ENCODE results near the gene NMT2.

NMT2 gene

GRCh38 chr10:15141136-15142054, 27.1 kb downstream of the NMT2 start:
- DNase-seq (ENCODE audit: low read depth in 2 of 2), result no peak

GRCh38 chr10:15140698-15141097, 27.8 kb downstream of the NMT2 start:
- no peak for DNase-seq (ENCODE audit: low read depth in 2 of 2)

- DNase-seq (ENCODE audit: low read depth in 2 of 2), result no peak
Observed at GRCh38 chr10:15137636-15138035, 30.9 kb downstream of the NMT2 start.

DNA sequence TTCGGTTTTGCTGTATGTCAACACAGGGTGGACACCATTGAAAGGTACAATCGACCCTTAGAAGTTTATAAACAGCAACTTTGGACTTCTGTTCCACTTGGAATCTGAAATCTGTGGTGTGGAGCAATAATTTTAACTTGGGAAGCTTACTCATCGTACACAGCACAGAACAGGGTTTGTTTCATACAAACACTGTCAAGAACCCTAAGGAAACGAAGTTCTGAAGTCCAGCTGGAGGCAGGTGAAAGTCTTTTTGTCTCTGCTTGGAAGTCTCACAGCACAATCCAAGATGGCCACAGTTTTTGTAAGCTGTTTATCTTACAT, 31.5 kb downstream of the NMT2 start:
- DNase-seq (ENCODE audit: low read depth in 2 of 2), result no peak

DNA sequence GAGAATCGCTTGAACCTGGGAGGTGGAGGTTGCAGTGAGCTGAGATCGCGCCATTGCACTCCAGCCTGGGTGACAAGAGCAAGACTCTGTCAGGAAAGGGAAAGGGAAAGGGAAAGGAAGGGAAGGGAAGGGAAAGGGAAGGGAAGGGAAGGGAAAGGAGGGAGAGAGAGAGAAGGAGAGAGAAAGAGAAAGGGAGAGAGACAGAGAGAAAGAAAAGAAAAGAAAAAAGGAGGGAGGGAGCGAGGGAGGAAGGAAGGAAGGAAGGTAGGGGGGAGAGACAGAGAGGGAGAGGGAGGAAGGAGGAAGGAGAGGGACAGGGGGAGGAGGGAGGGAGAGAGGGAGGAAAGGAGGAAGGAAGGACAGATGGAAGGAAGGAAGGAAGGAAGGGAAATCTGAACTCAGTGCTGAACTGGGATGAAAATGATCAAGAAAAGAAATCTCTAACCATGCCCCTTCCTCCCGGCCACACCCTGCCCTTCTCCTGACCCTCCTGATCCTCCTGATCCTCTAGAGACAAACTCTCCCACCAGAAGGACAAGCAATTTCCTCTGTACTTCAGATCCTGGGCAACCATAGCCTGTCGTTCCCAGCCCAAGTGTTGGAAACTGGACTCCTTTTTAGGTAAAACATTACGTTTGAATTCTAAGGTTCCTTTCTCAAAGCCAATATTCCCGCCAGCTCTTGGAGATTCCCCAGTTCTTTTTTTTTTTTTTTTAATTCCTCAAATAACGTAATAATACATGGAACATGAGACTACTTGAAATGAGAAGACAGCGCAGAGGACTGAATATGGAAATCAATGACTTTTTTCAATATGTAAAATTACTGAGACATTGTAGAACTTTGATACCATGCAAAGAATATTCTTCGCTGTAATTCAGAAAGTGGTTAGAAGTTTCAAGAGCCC, 32.1 kb downstream of the NMT2 start:
- DNase-seq (ENCODE audit: low read depth in 2 of 2), result no peak

GRCh38 chr10:15131330-15131729, 37.2 kb downstream of the NMT2 start:
- no peak for DNase-seq (ENCODE audit: low read depth in 2 of 2)

GRCh38 chr10:15124908-15125307, 43.6 kb downstream of the NMT2 start:
- DNase-seq (ENCODE audit: low read depth in 2 of 2), result no peak

GRCh38 chr10:15124190-15124589, 44.3 kb downstream of the NMT2 start:
- no peak for DNase-seq (ENCODE audit: low read depth in 2 of 2)

DNA sequence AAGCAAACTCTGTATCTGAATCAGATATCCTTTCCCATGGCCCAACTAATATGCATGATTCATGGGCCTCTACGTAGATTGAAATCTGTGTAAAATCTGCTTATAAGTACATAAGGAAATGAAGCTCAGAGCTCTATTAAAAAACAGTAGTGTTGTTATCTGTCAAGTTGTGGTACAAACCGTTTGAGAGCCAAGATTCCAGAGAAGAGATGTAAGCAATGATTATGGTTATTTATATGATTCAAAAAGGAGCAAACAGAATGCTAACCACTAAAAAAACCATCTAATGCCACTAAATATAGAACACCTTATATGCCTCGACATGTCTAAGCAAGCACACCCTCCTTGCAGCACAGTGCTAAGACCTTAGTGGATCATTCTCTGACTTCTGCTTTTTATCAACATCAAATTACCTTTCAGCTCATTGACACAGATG, 44.7 kb downstream of the NMT2 start:
- DNase-seq (ENCODE audit: low read depth in 2 of 2), result no peak

- DNase-seq (ENCODE audit: low read depth in 2 of 2), result no peak
Observed at GRCh38 chr10:15122477-15123030, 45.9 kb downstream of the NMT2 start.

- DNase-seq (ENCODE audit: low read depth in 2 of 2), result no peak
Observed at GRCh38 chr10:15121707-15122106, 46.8 kb downstream of the NMT2 start.

GRCh38 chr10:15120523-15120922, 48.0 kb downstream of the NMT2 start:
- DNase-seq (ENCODE audit: low read depth in 2 of 2), result no peak

DNA sequence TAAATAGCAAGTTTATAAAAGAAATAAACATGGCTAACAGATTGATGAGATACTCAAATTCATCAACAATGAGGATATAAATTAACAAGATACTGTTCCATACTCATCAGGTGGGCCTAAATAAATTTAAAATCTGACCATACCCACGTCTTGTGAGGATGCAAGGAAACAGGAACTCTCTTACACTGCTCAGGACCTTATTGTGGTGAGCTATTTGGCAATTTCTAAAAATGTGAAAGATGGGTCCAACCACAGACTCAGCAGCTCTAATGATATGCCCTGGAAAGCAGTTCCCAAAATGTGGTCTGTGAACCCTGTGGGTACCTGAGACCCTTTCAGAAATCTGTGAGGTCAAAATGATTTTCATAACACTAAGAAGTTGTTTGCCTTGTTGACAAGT, 49.9 kb downstream of the NMT2 start:
- no peak for DNase-seq (ENCODE audit: low read depth in 2 of 2)

DNA sequence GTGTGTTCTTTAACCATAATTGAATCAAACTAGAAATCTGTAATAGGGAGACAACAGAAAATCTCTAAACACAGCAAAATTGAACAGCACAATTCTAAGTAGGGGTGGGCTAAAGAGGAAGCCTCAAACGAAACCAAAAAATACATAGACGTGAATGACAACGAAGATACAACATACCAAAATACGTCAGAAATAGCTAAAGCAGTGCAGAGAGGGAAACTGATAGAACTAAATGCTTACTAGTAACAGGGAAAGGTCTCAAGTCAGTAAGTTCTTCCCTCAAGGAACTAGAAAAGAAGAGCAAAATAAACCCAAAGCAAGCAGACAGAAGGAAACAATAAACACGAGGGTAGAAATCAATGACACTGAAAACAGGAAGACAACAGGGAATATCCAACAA, 52.3 kb downstream of the NMT2 start:
- DNase-seq (ENCODE audit: low read depth in 2 of 2), result no peak

DNA sequence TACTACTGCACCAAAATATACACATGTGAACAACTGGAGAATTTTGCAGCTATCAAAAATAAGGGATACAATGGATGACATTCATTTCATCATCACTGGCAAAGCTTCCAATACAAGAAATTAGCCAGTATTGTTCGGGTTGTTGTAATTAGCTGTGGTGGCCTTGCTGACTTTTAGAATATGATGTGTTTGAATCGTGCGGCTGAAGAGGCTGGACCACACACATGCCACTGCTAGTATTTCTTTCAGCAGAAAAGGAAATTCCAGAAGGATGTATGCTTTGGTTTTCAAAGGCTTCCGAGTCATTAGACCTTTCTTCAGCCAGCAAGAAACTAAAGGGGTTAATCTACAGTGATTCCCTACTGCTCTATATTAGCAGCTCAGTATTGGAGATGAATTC, 54.7 kb downstream of the NMT2 start:
- no peak for DNase-seq (ENCODE audit: low read depth in 2 of 2)

GRCh38 chr10:15112657-15113056, 55.8 kb downstream of the NMT2 start:
- DNase-seq (ENCODE audit: low read depth in 2 of 2), result no peak

DNA sequence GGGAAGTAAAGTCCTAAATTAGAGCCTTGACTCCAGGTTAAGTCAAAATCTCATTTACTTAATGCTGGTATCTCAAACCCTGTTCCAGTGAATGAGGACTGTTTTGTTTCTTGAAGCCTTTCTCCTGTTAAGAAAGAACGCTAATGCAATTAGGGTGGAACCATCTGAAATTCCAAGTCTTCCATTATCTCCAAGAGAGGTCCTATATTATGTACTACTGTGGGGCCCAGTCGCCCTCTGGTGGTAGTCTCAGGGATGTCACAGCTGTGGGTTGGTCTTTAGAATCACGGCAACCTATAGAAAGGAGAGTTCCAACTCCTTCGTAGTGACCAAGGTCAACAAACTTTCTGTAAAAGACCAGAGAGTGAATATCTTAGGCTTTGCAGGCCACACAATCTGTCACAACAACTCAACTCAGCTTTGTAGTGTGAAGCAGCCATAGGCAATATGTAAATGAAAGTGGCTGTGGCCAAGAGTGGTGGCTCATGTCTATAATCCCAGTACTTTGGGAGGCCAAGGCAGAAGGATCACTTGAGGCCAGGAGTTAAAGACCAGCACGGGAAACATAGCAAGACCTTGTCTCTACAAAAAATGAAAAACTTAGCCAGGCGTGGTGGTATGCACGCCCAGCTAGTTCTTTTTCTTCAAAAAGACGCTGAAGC, 62.0 kb downstream of the NMT2 start:
- DNase-seq (ENCODE audit: low read depth in 2 of 2), result peak; percentile 38

DNA sequence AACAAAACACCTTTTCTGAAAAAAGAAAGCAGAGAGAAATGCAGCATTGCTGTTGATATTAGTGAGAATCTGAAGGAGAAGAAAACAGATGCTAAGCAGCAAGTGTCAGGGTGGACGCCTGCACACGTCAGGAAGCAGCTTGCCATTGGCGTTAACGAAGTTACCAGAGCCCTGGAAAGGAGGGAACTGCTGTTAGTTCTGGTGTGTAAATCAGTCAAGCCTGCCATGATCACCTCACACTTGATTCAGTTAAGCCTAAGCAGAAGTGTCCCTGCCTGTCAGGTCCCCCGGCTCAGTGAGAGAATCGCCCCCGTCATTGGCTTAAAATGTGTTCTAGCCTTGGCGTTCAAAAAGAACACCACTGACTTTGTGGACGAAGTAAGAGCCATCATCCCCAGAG, 65.0 kb downstream of the NMT2 start:
- no peak for DNase-seq (ENCODE audit: low read depth in 2 of 2)

GRCh38 chr10:15099886-15100285, 68.6 kb downstream of the NMT2 start:
- no peak for DNase-seq (ENCODE audit: low read depth in 2 of 2)

DNA sequence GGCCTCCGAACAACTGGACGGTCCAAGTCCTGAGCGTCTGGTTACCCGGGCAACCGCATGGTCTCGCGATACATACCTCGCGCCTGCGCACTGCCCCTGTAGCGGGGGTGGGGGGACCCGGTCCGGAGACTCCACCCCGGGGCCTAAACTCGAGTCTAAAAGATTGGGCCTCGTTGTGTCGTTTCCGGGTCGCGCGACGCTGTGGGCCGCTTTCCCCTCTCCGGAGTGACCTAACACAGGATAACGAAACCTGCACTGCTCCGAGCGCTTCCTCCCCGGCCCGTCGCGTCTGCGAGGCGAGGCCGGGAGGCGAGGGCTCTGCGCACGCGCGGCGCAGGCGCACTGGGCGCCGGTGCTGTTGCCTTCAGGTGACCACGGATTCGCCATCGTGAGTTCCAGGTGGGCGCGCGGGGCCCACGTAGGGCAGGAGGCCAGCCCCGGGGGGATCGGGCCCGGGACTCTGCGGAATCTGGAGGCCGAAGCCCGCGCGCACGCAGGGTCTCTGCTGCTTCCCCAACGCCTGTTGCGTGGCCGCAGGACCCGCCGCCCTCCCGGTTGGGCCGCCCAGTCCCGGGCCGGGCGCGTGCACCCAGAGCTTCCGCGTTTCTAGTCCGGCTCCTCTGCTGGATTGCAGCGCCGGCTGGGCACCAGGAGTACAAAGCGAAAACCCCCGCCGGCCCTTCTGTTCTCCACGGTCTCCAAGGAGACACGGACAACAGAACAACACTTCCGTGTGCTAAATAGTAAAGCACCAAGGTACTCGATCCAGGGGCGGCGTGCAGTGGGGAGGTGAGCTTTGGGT, 71.3 kb downstream of the NMT2 start, which contains the start of gene RPP38:
Gene RPP38, plus strand, starts transcription at position 345 of the 802 bp plus-strand sequence. CDS start 5,960 bp downstream, outside the sequence.
- DNase-seq (ENCODE audit: low read depth in 2 of 2), result peak; percentile 92

DNA sequence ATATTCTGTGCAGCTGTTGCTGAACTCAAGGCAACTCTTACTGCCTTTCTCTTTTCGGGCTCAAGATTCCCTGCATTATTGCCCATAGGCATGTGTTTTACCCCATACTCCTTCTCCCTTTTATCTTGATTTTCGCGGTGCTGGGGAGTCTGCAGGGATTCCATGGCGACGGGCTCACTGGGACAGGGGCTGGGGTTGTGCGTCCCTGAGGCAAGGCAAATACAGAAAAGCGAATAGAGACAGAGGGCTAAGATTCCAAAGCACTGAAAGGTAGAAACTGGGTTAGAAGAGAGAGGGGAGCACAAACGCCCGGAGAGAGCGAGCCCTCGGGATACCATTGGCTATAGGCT, 71.9 kb downstream of the NMT2 start:
- no peak for DNase-seq (ENCODE audit: low read depth in 2 of 2)
